Measurements from ENCODE around the gene AUTS2. TPM values are rescaled to one million over a fixed set of nuclear protein-coding genes. Genes with fewer than 3 reads are reported as not detected.

The AUTS2 gene
- polyA plus RNA-seq, 1 donor from 2014 or later: 97.3 TPM

DNA sequence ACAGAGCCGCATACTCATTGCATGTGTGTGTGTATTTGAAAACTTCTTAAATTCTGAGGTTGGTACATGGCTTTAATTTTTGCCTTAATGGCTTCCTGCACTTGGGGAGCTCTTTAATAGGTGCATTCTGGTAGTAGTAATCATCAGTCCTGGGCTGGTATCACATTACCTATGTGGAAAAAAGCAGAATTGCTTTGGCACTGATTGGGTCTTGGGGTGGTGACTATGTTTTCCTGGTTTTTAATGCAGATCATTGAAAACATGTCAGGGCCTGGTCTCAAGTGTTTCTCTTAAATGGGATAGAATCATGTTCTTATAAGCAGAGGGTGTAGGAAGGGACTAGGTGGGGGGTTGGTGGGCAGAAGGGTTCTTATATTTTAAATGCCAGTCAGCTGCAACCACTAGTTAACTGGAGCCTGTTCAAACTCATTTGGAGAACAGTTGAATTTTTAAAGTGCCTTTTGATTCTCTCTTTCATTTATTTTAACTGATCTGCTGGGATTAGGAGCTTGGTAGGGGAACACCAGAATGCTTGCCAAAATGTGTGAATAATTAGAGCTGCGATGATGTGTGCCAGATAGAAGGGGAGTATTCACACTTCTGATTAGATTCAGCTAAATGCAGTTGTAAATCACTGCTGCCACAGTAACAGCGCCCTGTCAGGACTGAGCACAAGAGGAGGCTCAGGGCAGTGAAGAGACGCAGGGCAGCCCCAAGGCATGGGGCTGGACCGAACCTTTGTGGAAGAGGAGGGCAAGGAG is 900.1 kb downstream of the AUTS2 start:
- H2AFZ ChIP-seq (ENCODE audit: low read depth, low read length): no peak overlapping the region
- H3K4me2 ChIP-seq (ENCODE audit: low read length): no peak overlapping the region
- no peaks in the 10 kb centered on the region for H3K9me2 ChIP-seq (ENCODE audit: insufficient read depth, low read length)
- no peaks in the 10 kb centered on the region for H4K20me1 ChIP-seq (ENCODE audit: insufficient read depth)
- no peak overlapping the region for H3K4me3 ChIP-seq (ENCODE audit: low read length)
- H3K79me2 ChIP-seq (replicated peaks; ENCODE audit: insufficient read depth, low read length): no peaks in the 10 kb centered on the region
- no peaks in the 10 kb centered on the region for H3K27me3 ChIP-seq (ENCODE audit: insufficient read depth, low read depth, low read length)
- H3F3A ChIP-seq (ENCODE audit: insufficient read depth, low read length, poor library complexity, severe bottlenecking): no peaks in the 10 kb centered on the region
- no peak for TF ChIP-seq TAF1 (IDR thresholded peaks at IDR 0.05; ENCODE audit: low read depth)
- no peak for TF ChIP-seq RAD21 (conservative IDR thresholded peaks at IDR 0.05)
- no peak for TF ChIP-seq EZH2 (IDR thresholded peaks at IDR 0.05; ENCODE audit: borderline replicate concordance, insufficient read depth, low read length, poor library complexity, severe bottlenecking)
- TF ChIP-seq EP300 (conservative IDR thresholded peaks at IDR 0.05; ENCODE audit: poor library complexity, severe bottlenecking): no peak
- TF ChIP-seq MXI1 (conservative IDR thresholded peaks at IDR 0.05; ENCODE audit: poor library complexity, severe bottlenecking): no peak
- TF ChIP-seq SMC3 (conservative IDR thresholded peaks at IDR 0.05; ENCODE audit: poor library complexity): no peak
- no peak overlapping the region for H3K27ac ChIP-seq (ENCODE audit: low read length)
- no peak overlapping the region for H3K9ac ChIP-seq (ENCODE audit: low read length)
- H3K36me3 ChIP-seq (ENCODE audit: insufficient read depth, low read length): no peaks in the 10 kb centered on the region
- H3K9me3 ChIP-seq (ENCODE audit: low read length): no peaks in the 10 kb centered on the region

GRCh38 chr7:70500261-70500660 is 902.0 kb downstream of the AUTS2 start:
- Histone ChIP-seq H3K4me2 (ENCODE audit: low read length) (no peak overlapping the region), H3K9me3 (ENCODE audit: low read length) (no peaks in the 10 kb centered on the region), H3K9me2 (ENCODE audit: insufficient read depth, low read length) (no peaks in the 10 kb centered on the region), H2AFZ (ENCODE audit: low read depth, low read length) (no peak overlapping the region), H3K36me3 (ENCODE audit: insufficient read depth, low read length) (no peaks in the 10 kb centered on the region), H3F3A (ENCODE audit: insufficient read depth, low read length, poor library complexity, severe bottlenecking) (no peaks in the 10 kb centered on the region), H3K27me3 (ENCODE audit: insufficient read depth, low read depth, low read length) (no peaks in the 10 kb centered on the region), H3K4me3 (ENCODE audit: low read length) (no peak overlapping the region), H3K79me2 (replicated peaks; ENCODE audit: insufficient read depth, low read length) (no peaks in the 10 kb centered on the region), H4K20me1 (ENCODE audit: insufficient read depth) (no peaks in the 10 kb centered on the region), H3K9ac (ENCODE audit: low read length) (no peak overlapping the region), H3K27ac (ENCODE audit: low read length) (no peak overlapping the region)
- no peak for TF ChIP-seq SMC3 (conservative IDR thresholded peaks at IDR 0.05; ENCODE audit: poor library complexity)
- TF ChIP-seq POLR2AphosphoS5 (IDR thresholded peaks at IDR 0.05): no peak
- no peak for TF ChIP-seq EZH2 (IDR thresholded peaks at IDR 0.05; ENCODE audit: borderline replicate concordance, insufficient read depth, low read length, poor library complexity, severe bottlenecking)
- TF ChIP-seq EP300 (conservative IDR thresholded peaks at IDR 0.05; ENCODE audit: poor library complexity, severe bottlenecking): no peak

- Histone ChIP-seq H3K4me3 (ENCODE audit: low read length) (no peak overlapping the region), H3K27ac (ENCODE audit: low read length) (no peak overlapping the region), H3K9ac (ENCODE audit: low read length) (no peak overlapping the region), H3K27me3 (ENCODE audit: insufficient read depth, low read depth, low read length) (no peaks in the 10 kb centered on the region), H3F3A (ENCODE audit: insufficient read depth, low read length, poor library complexity, severe bottlenecking) (no peaks in the 10 kb centered on the region), H4K20me1 (ENCODE audit: insufficient read depth) (no peaks in the 10 kb centered on the region), H3K9me2 (ENCODE audit: insufficient read depth, low read length) (no peaks in the 10 kb centered on the region), H3K36me3 (ENCODE audit: insufficient read depth, low read length) (no peaks in the 10 kb centered on the region), H2AFZ (ENCODE audit: low read depth, low read length) (no peak overlapping the region), H3K4me2 (ENCODE audit: low read length) (no peak overlapping the region), H3K9me3 (ENCODE audit: low read length) (no peaks in the 10 kb centered on the region), H3K79me2 (replicated peaks; ENCODE audit: insufficient read depth, low read length) (no peaks in the 10 kb centered on the region)
- TF ChIP-seq POLR2AphosphoS5 (IDR thresholded peaks at IDR 0.05) (no peak), CTCF (IDR thresholded peaks at IDR 0.05; ENCODE audit: poor library complexity, severe bottlenecking) (no peak), RAD21 (conservative IDR thresholded peaks at IDR 0.05) (no peak), TAF1 (IDR thresholded peaks at IDR 0.05; ENCODE audit: low read depth) (no peak), EP300 (conservative IDR thresholded peaks at IDR 0.05; ENCODE audit: poor library complexity, severe bottlenecking) (no peak), SMC3 (conservative IDR thresholded peaks at IDR 0.05; ENCODE audit: poor library complexity) (no peak), EZH2 (IDR thresholded peaks at IDR 0.05; ENCODE audit: borderline replicate concordance, insufficient read depth, low read length, poor library complexity, severe bottlenecking) (no peak), MXI1 (conservative IDR thresholded peaks at IDR 0.05; ENCODE audit: poor library complexity, severe bottlenecking) (no peak)
- TF ChIP-seq, protein P1, sequence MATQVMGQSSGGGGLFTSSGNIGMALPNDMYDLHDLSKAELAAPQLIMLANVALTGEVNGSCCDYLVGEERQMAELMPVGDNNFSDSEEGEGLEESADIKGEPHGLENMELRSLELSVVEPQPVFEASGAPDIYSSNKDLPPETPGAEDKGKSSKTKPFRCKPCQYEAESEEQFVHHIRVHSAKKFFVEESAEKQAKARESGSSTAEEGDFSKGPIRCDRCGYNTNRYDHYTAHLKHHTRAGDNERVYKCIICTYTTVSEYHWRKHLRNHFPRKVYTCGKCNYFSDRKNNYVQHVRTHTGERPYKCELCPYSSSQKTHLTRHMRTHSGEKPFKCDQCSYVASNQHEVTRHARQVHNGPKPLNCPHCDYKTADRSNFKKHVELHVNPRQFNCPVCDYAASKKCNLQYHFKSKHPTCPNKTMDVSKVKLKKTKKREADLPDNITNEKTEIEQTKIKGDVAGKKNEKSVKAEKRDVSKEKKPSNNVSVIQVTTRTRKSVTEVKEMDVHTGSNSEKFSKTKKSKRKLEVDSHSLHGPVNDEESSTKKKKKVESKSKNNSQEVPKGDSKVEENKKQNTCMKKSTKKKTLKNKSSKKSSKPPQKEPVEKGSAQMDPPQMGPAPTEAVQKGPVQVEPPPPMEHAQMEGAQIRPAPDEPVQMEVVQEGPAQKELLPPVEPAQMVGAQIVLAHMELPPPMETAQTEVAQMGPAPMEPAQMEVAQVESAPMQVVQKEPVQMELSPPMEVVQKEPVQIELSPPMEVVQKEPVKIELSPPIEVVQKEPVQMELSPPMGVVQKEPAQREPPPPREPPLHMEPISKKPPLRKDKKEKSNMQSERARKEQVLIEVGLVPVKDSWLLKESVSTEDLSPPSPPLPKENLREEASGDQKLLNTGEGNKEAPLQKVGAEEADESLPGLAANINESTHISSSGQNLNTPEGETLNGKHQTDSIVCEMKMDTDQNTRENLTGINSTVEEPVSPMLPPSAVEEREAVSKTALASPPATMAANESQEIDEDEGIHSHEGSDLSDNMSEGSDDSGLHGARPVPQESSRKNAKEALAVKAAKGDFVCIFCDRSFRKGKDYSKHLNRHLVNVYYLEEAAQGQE (IDR thresholded peaks at IDR 0.05; ENCODE audit: borderline replicate concordance): no peak
Measured at GRCh38 chr7:70502117-70502863, 904.0 kb downstream of the AUTS2 start.
